H1 (cell line): Measurements from ENCODE around the gene PREX1. TPM values are rescaled to one million over a fixed set of nuclear protein-coding genes. Genes with fewer than 3 reads are reported as not detected.

Experiments
- CTCF ChIA-PET: fragments of 300-600 bp; sonication (Branson Sonifier 250); formaldehyde crosslinking; loops from one replicate; lab custom pipeline; 2021; ENCODE audit not compliant: partially characterized antibody; lab: Charles Lee
- POLR2A ChIA-PET: fragments of 300-600 bp; sonication (Branson Sonifier 250); formaldehyde crosslinking; loops from one replicate; lab custom pipeline; 2021; ENCODE audit warnings: inconsistent platforms; ENCODE audit not compliant: partially characterized antibody; lab: Charles Lee
- DNase-seq, 2 experiments: peaks; one replicate each; pipeline versions ENCODE4 v3.0.0 to v3.0.0-alpha.2; 2010 to 2022; ENCODE audit warnings: low spot score in 2 of 2, low read depth in 1 of 2, mixed read lengths in 1 of 2
- FAIRE-seq: peaks from 2 replicates; lab custom pipeline; 2011; peaks lifted over from hg19 to GRCh38; lab: Jason Lieb, UNC
- H2AFZ ChIP-seq: 2 replicates; pipeline ENCODE4 v1.8.1; 2012; ENCODE audit warnings: low read length, inconsistent platforms
- H2AK5ac ChIP-seq: 2 replicates; pipeline ENCODE4 v1.6.1; 2013; ENCODE audit warnings: low read depth, low read length
- H2BK120ac ChIP-seq: replicated peaks from 2 replicates; pipeline ENCODE3; 2013; ENCODE audit warnings: low read depth, low read length, inconsistent platforms
- H2BK12ac ChIP-seq: 2 replicates; pipeline ENCODE4 v1.6.1; 2013; ENCODE audit warnings: low read depth, low read length
- H2BK15ac ChIP-seq: 2 replicates; pipeline ENCODE4 v1.6.1; 2013; ENCODE audit warnings: low read length
- H2BK20ac ChIP-seq: 2 replicates; pipeline ENCODE4 v1.6.1; 2013; ENCODE audit warnings: low read length
- H2BK5ac ChIP-seq: 2 replicates; pipeline ENCODE4 v1.6.1; 2013; ENCODE audit warnings: low read depth, low read length
- H3K14ac ChIP-seq: 2 replicates; pipeline ENCODE4 v1.6.1; 2013; ENCODE audit warnings: inconsistent platforms; ENCODE audit not compliant: insufficient read length
- H3K18ac ChIP-seq: 2 replicates; pipeline ENCODE4 v1.6.1; 2013; ENCODE audit warnings: low read length; ENCODE audit errors: extremely low read depth
- H3K23ac ChIP-seq: 2 replicates; pipeline ENCODE4 v1.6.1; 2013; ENCODE audit warnings: inconsistent platforms; ENCODE audit not compliant: insufficient read length
- H3K23me2 ChIP-seq: 2 replicates; pipeline ENCODE4 v1.6.1; 2013; ENCODE audit warnings: low read depth, low read length
- H3K27ac ChIP-seq: 2 replicates; pipeline ENCODE4 v1.6.1; 2011; ENCODE audit warnings: low read depth, low read length, inconsistent platforms
- H3K27me3 ChIP-seq, 4 experiments: replicated peaks in 1 of 4; 1 replicate in 1 of 4; 2 replicates in 3 of 4; pipeline versions ENCODE4 v1.6.1 to v1.8.1; 2011 to 2013; ENCODE audit warnings: low read length in 3 of 4, mild to moderate bottlenecking in 3 of 4, inconsistent platforms in 2 of 4, mixed read lengths in 2 of 4, moderate library complexity in 1 of 4; ENCODE audit not compliant: control insufficient read depth in 3 of 4, insufficient read depth in 3 of 4; ENCODE audit errors: extremely low read depth in 1 of 4
- H3K36me3 ChIP-seq, 4 experiments: 2 replicates each; pipeline versions ENCODE4 v1.6.1 to v1.8.1; 2011 to 2013; ENCODE audit warnings: mild to moderate bottlenecking in 4 of 4, low read length in 3 of 4, moderate library complexity in 2 of 4, control low read depth in 1 of 4, inconsistent platforms in 1 of 4; ENCODE audit not compliant: insufficient read depth in 4 of 4, control insufficient read depth in 2 of 4
- H3K4ac ChIP-seq: replicated peaks from 2 replicates; pipeline ENCODE3; 2013; ENCODE audit warnings: low read length, low read depth, mixed read lengths, inconsistent platforms; ENCODE audit not compliant: insufficient read length
- H3K4me1 ChIP-seq, 4 experiments: replicated peaks in 1 of 4; 1 replicate in 1 of 4; 2 replicates in 3 of 4; pipeline versions ENCODE4 v1.6.1 to v1.8.1; 2011 to 2013; ENCODE audit warnings: low read length in 3 of 4, inconsistent platforms in 2 of 4, mixed read lengths in 1 of 4; ENCODE audit not compliant: insufficient read depth in 4 of 4, control insufficient read depth in 3 of 4
- H3K4me2 ChIP-seq, 2 experiments: 2 replicates each; pipeline versions ENCODE4 v1.6.1 to v1.8.1; 2011 to 2013; ENCODE audit warnings: low read depth in 2 of 2, low read length in 2 of 2, control low read depth in 1 of 2, inconsistent platforms in 1 of 2, mild to moderate bottlenecking in 1 of 2; ENCODE audit not compliant: insufficient read depth in 1 of 2
- H3K4me3 ChIP-seq, 4 experiments: fragments of 200-600, 300-600 bp in 1 of 4; sonication (generic), shearing (Covaris generic), sonication (Bioruptor Twin) in 1 of 4; 2 replicates each; pipeline versions ENCODE4 v1.5.1 to v1.8.1; 2011 to 2016; ENCODE audit warnings: low read length in 4 of 4, low read depth in 3 of 4, control low read depth in 2 of 4, inconsistent platforms in 2 of 4, mild to moderate bottlenecking in 2 of 4, mixed read lengths in 1 of 4, moderate library complexity in 1 of 4; ENCODE audit not compliant: insufficient read depth in 2 of 4; ENCODE audit errors: extremely low read depth in 1 of 4
- H3K56ac ChIP-seq: replicated peaks from 2 replicates; pipeline ENCODE3; 2013; ENCODE audit warnings: low read depth, mild to moderate bottlenecking, mixed read lengths, low read length, inconsistent platforms; ENCODE audit not compliant: insufficient read length
- H3K79me1 ChIP-seq: 2 replicates; pipeline ENCODE4 v1.6.1; 2013; ENCODE audit warnings: low read depth, low read length, control low read depth
- H3K79me2 ChIP-seq, 2 experiments: 2 replicates each; pipeline versions ENCODE4 v1.6.1 to v1.8.1; 2012 to 2013; ENCODE audit warnings: low read length in 2 of 2, mild to moderate bottlenecking in 2 of 2, inconsistent platforms in 1 of 2; ENCODE audit not compliant: insufficient read depth in 2 of 2, control insufficient read depth in 1 of 2
- H3K9ac ChIP-seq, 4 experiments: replicated peaks in 1 of 4; 1 replicate in 1 of 4; 2 replicates in 3 of 4; pipeline versions ENCODE4 v1.6.1 to v1.8.1; 2011 to 2013; ENCODE audit warnings: low read depth in 3 of 4, low read length in 3 of 4, control low read depth in 2 of 4, mild to moderate bottlenecking in 2 of 4, moderate library complexity in 2 of 4, inconsistent platforms in 1 of 4; ENCODE audit errors: extremely low read depth in 1 of 4
- H3K9me3 ChIP-seq, 2 experiments: 2 replicates each; pipeline versions ENCODE4 v1.6.1 to v1.8.1; 2012 to 2013; ENCODE audit warnings: mild to moderate bottlenecking in 2 of 2, moderate library complexity in 2 of 2, control low read depth in 1 of 2, inconsistent platforms in 1 of 2, low read depth in 1 of 2, low read length in 1 of 2, mixed read lengths in 1 of 2; ENCODE audit not compliant: insufficient read depth in 2 of 2
- H4K20me1 ChIP-seq, 2 experiments: replicated peaks in 1 of 2; 2 replicates each; pipeline versions ENCODE3 to v1.8.1; 2011 to 2013; ENCODE audit warnings: inconsistent platforms in 2 of 2, low read length in 2 of 2, mild to moderate bottlenecking in 1 of 2; ENCODE audit not compliant: insufficient read depth in 2 of 2, control insufficient read depth in 1 of 2
- H4K5ac ChIP-seq: 2 replicates; pipeline ENCODE4 v1.6.1; 2013; ENCODE audit warnings: low read length, low read depth, mixed read lengths, inconsistent platforms; ENCODE audit not compliant: insufficient read length
- H4K8ac ChIP-seq: 2 replicates; pipeline ENCODE4 v1.8.0; 2013; ENCODE audit warnings: mild to moderate bottlenecking, moderate library complexity, low read length, inconsistent platforms; ENCODE audit not compliant: insufficient read depth; ENCODE audit errors: extremely low read depth
- H4K91ac ChIP-seq: replicated peaks from 2 replicates; pipeline ENCODE3; 2013; ENCODE audit warnings: low read length, mixed read lengths, inconsistent platforms; ENCODE audit not compliant: insufficient read length
- CBX8 ChIP-seq: fragments of 300-800, 300-1000 bp; sonication (generic); IDR thresholded peaks from 2 replicates; pipeline ENCODE4 v1.7.1; 2016; ENCODE audit warnings: low read depth, low read length, borderline replicate concordance
- CEBPB ChIP-seq: IDR thresholded peaks from 2 replicates; pipeline ENCODE4 v1.6.1; 2012; ENCODE audit warnings: low read depth, low read length
- EGR1 ChIP-seq: IDR thresholded peaks from 2 replicates; pipeline ENCODE4 v1.6.1; 2011; ENCODE audit warnings: low read depth, low read length, borderline replicate concordance
- HDAC2 ChIP-seq, 2 experiments: fragments of 300-600 bp in 1 of 2; sonication (generic) in 1 of 2; IDR thresholded peaks; 2 replicates each; pipeline ENCODE4 v1.6.1; 2011 to 2012; ENCODE audit warnings: low read depth in 2 of 2, low read length in 2 of 2, mild to moderate bottlenecking in 2 of 2, moderate library complexity in 2 of 2, borderline replicate concordance in 1 of 2, inconsistent platforms in 1 of 2
- POLR2AphosphoS5 ChIP-seq: IDR thresholded peaks from 2 replicates; pipeline ENCODE4 v1.6.1; 2011; ENCODE audit warnings: low read depth, low read length
- RAD21 ChIP-seq, 2 experiments: IDR thresholded peaks in 1 of 2; conservative IDR thresholded peaks in 1 of 2; 2 replicates each; pipeline ENCODE4 v1.6.1; 2011; ENCODE audit warnings: low read depth in 2 of 2, low read length in 2 of 2, improper control_type of control experiment in 1 of 2, inconsistent platforms in 1 of 2, mild to moderate bottlenecking in 1 of 2, moderate library complexity in 1 of 2
- RNF2 ChIP-seq: fragments of 200-900, 300-1000 bp; sonication (generic); IDR thresholded peaks from 2 replicates; pipeline ENCODE4 v1.7.1; 2016; ENCODE audit warnings: borderline replicate concordance, low read depth, mild to moderate bottlenecking, antibody characterized with exemption, low read length; ENCODE audit not compliant: poor library complexity, severe bottlenecking; ENCODE audit errors: missing control alignments
- SP1 ChIP-seq: IDR thresholded peaks from 2 replicates; pipeline ENCODE4 v1.6.1; 2011; ENCODE audit warnings: low read depth, low read length
- TAF7 ChIP-seq: optimal IDR thresholded peaks from 2 replicates; pipeline ENCODE3; 2011; ENCODE audit warnings: low read depth, mild to moderate bottlenecking, inconsistent platforms, low read length, moderate library complexity, borderline replicate concordance
- TCF12 ChIP-seq: IDR thresholded peaks from 2 replicates; pipeline ENCODE4 v1.6.1; 2011; ENCODE audit warnings: low read depth, mild to moderate bottlenecking, low read length
- WGBS, 2 experiments: shearing (Covaris generic) in 1 of 2; methylation state at CpG; one replicate each; pipeline versions ENCODE4 v1.1.6 to v1.1.7; 2013 to 2015; ENCODE audit warnings: low lambda C conversion rate in 2 of 2, mixed read lengths in 2 of 2, inconsistent platforms in 1 of 2, low coverage in 1 of 2, missing lambda C conversion rate in 1 of 2; ENCODE audit not compliant: insufficient replicate concordance in 2 of 2, insufficient coverage in 1 of 2, insufficient read length in 1 of 2; ENCODE audit errors: extremely low coverage in 1 of 2, missing lambda C conversion rate in 1 of 2; 5-methylcytosine and 5-hydroxymethylcytosine counted together
- polyA plus RNA-seq, 7 experiments: library from polyadenylated mRNA; depleted of rRNA in 3 of 7; stranded (reverse) in 5 of 7; unstranded in 2 of 7; fragments of >200 nt in 5 of 7; fragments of 200-250 nt in 2 of 7; gene quantifications; 1 replicate in 5 of 7; 2 replicates in 1 of 7; 4 replicates in 1 of 7; pipeline versions ENCODE4 v1.2.1 to v1.2.3, GENCODE V29; 2011 to 2013; ENCODE audit warnings: missing spikeins in 2 of 7, mixed read lengths in 2 of 7
- total RNA-seq: library from RNA; stranded (reverse); fragmentation: NEBNext Ultra II Directional; extraction: Animal tissue kit (Norgen Biotek cat#: 25700); gene quantifications from 2 replicates; pipeline ENCODE4 v1.2.1, GENCODE V29; 2021
- TF ChIP-seq, protein P1 (sequence below): IDR thresholded peaks from 2 replicates; pipeline ENCODE4 v1.6.1; 2012; ENCODE audit warnings: inconsistent platforms
- TF ChIP-seq, protein P2 (sequence below): IDR thresholded peaks from 2 replicates; pipeline ENCODE4 v1.6.1; 2012; ENCODE audit warnings: inconsistent platforms

Gene PREX1
- total and polyA plus RNA-seq, 2 of the 8 experiments (the other 6 are each of a cell fraction or from before 2014, with no cell fraction given) = 10.7 to 12.8 TPM

DNA sequence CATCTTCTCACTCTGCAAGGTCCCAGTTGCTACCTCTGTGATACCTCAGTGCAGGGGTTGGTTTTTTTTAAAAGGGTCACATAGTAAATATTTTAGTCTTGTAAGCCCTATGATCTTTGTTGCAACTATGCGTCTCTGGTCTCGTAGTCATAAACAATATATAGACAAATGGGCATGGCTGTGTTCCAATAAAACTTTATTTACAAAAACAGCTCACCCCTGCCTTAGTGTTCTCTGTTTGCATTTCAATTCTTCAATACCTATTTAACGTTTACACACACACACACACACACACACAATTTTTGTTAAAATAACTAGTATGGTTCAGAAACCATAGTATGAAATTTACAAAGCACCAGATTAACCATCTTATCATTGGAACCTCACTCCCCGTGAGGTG lies 216.8 kb downstream of the PREX1 start:
- Histone ChIP-seq H2AK5ac (no peak overlapping the region), H3K18ac (no peak overlapping the region), H2BK20ac (no peak overlapping the region), H4K5ac (no peak overlapping the region), H2BK12ac (no peak overlapping the region), H3K9me3 (no peaks in the 10 kb centered on the region), H3K4me2 (no peak overlapping the region), H3K14ac (no peak overlapping the region), H4K20me1 (no peaks in the 10 kb centered on the region), H4K91ac (no peak overlapping the region), H3K4ac (no peak overlapping the region), H3K4me1 (peaks cover 0 to 3% (median 0%) of the 10 kb centered on the region in 4 experiments; a peak in 1 of 7 replicates), H3K27ac (no peak overlapping the region), H3K23me2 (no peaks in the 10 kb centered on the region), H3K23ac (no peak overlapping the region), H3K27me3 (no peaks in the 10 kb centered on the region), H2AFZ (no peak overlapping the region), H4K8ac (no peak overlapping the region), H2BK5ac (no peak overlapping the region), H3K79me2 (no peaks in the 10 kb centered on the region), H3K36me3 (no peaks in the 10 kb centered on the region), H3K9ac (no peak overlapping the region), H2BK120ac (no peak overlapping the region), H2BK15ac (no peak overlapping the region), H3K56ac (no peak overlapping the region), H3K4me3 (no peak overlapping the region), H3K79me1 (no peaks in the 10 kb centered on the region)
- ChIA-PET POLR2A (no interaction called here), CTCF (interaction anchor here (1.3 kb wide), 1 partner anchor 10 kb away, joined by 4 read pairs; no protein-coding TSS in a partner anchor)
- no peak for FAIRE-seq
- no peak for TF ChIP-seq TCF12
- no peak for TF ChIP-seq SP1
- TF ChIP-seq, protein P1, sequence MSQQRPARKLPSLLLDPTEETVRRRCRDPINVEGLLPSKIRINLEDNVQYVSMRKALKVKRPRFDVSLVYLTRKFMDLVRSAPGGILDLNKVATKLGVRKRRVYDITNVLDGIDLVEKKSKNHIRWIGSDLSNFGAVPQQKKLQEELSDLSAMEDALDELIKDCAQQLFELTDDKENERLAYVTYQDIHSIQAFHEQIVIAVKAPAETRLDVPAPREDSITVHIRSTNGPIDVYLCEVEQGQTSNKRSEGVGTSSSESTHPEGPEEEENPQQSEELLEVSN = no peak
- no peak for TF ChIP-seq CEBPB
- no peak for TF ChIP-seq CBX8
- TF ChIP-seq POLR2AphosphoS5 = no peak
- no peak for TF ChIP-seq TAF7
- TF ChIP-seq HDAC2 (IDR thresholded peaks at IDR 0.05; ENCODE audit: borderline replicate concordance in 1 of 2, low read depth in 2 of 2, low read length in 2 of 2) = no peak
- no peak for TF ChIP-seq RAD21 (IDR thresholded peaks at IDR 0.05 in 1 of 2, conservative IDR thresholded peaks at IDR 0.05 in 1 of 2; ENCODE audit: low read depth in 2 of 2, low read length in 2 of 2)
- TF ChIP-seq RNF2 = no peak
- TF ChIP-seq, protein P2, sequence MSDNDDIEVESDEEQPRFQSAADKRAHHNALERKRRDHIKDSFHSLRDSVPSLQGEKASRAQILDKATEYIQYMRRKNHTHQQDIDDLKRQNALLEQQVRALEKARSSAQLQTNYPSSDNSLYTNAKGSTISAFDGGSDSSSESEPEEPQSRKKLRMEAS = no peak
- no peak for TF ChIP-seq EGR1
- no peak for DNase-seq
- WGBS, 2 experiments = 78% methylated on average over 4 of the region's 4 CpGs; no CpG with 5 or more reads in 1 of the 2 experiments
